Measurements from ENCODE around the gene TAGAP.

The TAGAP gene

DNA sequence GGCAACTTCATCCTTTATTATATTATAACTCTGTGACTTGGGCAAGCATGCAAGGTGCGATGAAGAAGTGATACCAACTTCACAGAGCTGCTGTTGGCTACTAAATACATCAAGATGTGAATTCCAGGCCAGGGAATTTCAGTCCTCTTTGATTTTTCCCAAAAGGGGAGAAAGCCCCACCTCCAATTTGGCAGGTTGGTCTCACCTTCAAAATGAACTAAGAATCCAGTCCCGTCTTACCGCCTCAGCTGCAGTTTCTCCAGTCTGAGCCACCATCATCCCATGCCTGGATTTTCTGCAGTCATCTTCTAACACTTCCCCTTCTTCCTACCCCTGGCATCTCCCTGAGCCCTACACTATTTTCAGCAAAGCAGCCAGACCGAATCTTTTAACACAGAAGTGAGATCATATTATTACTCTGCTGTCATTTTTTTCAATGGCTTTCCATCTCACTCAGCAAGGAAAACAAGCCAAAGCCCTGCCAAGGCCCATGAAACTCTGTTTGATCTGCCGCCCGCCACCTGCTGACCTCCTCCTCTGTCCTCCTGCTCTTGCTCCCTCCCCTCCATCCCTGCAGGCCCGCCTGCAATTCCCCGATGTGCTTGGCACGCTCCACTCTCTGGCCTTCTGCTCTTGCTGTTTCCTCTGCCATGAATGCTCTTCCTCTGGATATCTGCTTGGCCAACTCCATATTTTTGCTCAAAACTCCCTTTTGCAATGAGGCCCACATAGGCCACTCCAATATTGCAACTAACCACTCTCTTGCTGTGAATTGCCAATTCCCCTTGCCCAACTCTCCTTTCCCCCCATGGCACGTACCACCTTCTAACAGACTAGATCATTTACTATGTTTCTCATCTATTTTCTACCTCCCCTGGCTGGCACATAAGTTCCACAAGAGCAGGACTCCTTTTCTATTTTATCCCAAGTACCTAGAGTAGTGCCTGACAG is 46.0 kb upstream of the TAGAP start:
- Histone ChIP-seq H3K18ac (ENCODE audit: low read depth in 1 of 2, low read length in 2 of 2) (no peak overlapping the region), H2AFZ (ENCODE audit: low read depth, low read length) (no peak overlapping the region), H3K4me3 (ENCODE audit: insufficient read depth in 1 of 2, low read depth in 1 of 2, low read length in 2 of 2) (no peak overlapping the region), H2BK15ac (ENCODE audit: low read depth, poor library complexity, severe bottlenecking) (no peak overlapping the region), H4K8ac (ENCODE audit: low read length) (no peak overlapping the region), H3K4me2 (ENCODE audit: low read length, poor library complexity, severe bottlenecking) (no peak overlapping the region), H3K36me3 (ENCODE audit: control insufficient read depth in 1 of 2, insufficient read depth in 2 of 2, low read depth in 1 of 2, low read length in 2 of 2) (no peaks in the 10 kb centered on the region), H3K4me1 (ENCODE audit: control insufficient read depth, insufficient read depth, low read depth, low read length) (no peaks in the 10 kb centered on the region), H3K79me1 (replicated peaks; ENCODE audit: low read length, poor library complexity, severe bottlenecking) (no peaks in the 10 kb centered on the region), H4K91ac (ENCODE audit: low read length) (no peak overlapping the region), H3K9ac (ENCODE audit: low read length) (no peak overlapping the region), H3K9me3 (ENCODE audit: control insufficient read depth, low read length) (no peaks in the 10 kb centered on the region), H3K4ac (ENCODE audit: low read depth in 1 of 2, low read length in 2 of 2) (no peak overlapping the region), H3K27me3 (ENCODE audit: control insufficient read depth in 1 of 2, insufficient read depth in 1 of 2, low read length in 2 of 2) (peaks cover 8 to 25% of the 10 kb centered on the region in 2 experiments), H2AK5ac (ENCODE audit: low read length, severe bottlenecking) (no peak overlapping the region), H2BK5ac (ENCODE audit: low read depth, low read length, poor library complexity, severe bottlenecking) (no peak overlapping the region), H3K27ac (ENCODE audit: low read length, poor library complexity, severe bottlenecking) (no peak overlapping the region), H3K14ac (ENCODE audit: low read length in 2 of 2) (no peak overlapping the region), H2BK12ac (ENCODE audit: low read length in 2 of 2) (no peak overlapping the region), H2BK120ac (ENCODE audit: low read depth, low read length) (no peak overlapping the region), H3K23ac (ENCODE audit: low read length in 2 of 2) (no peak overlapping the region)
- 84% methylated on average over 10 of the region's 10 CpGs for WGBS
- no peak for DNase-seq

DNA sequence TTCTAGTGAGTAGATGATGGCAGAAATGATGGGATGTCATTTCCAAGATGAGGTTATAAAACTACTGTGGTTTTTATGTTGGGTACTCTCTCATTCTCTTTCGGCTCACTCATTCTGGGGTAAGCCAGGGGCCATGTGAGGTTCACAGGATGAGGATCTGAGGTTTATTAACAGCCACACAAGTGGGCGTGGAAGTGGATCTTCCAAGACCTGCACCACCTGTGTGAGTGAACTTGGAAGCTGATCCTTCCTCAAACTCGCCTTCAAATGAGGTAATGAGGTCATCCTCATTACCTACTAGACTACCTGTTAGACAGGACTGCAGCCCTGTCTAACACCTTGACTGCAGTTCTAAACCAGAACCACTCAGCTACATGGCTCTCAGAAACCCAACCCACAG is 45.1 kb upstream of the TAGAP start:
- Histone ChIP-seq H3K14ac (ENCODE audit: low read length in 2 of 2) (no peak overlapping the region), H2AFZ (ENCODE audit: low read depth, low read length) (no peak overlapping the region), H2BK12ac (ENCODE audit: low read length in 2 of 2) (no peak overlapping the region), H3K4me2 (ENCODE audit: low read length, poor library complexity, severe bottlenecking) (no peak overlapping the region), H2BK5ac (ENCODE audit: low read depth, low read length, poor library complexity, severe bottlenecking) (no peak overlapping the region), H3K27ac (ENCODE audit: low read length, poor library complexity, severe bottlenecking) (no peak overlapping the region), H3K4me1 (ENCODE audit: control insufficient read depth, insufficient read depth, low read depth, low read length) (no peaks in the 10 kb centered on the region), H2BK120ac (ENCODE audit: low read depth, low read length) (no peak overlapping the region), H4K91ac (ENCODE audit: low read length) (no peak overlapping the region), H3K23ac (ENCODE audit: low read length in 2 of 2) (no peak overlapping the region), H2AK5ac (ENCODE audit: low read length, severe bottlenecking) (no peak overlapping the region), H3K79me1 (replicated peaks; ENCODE audit: low read length, poor library complexity, severe bottlenecking) (no peaks in the 10 kb centered on the region), H3K36me3 (ENCODE audit: control insufficient read depth in 1 of 2, insufficient read depth in 2 of 2, low read depth in 1 of 2, low read length in 2 of 2) (no peaks in the 10 kb centered on the region), H3K27me3 (ENCODE audit: control insufficient read depth in 1 of 2, insufficient read depth in 1 of 2, low read length in 2 of 2) (peaks cover 8 to 25% of the 10 kb centered on the region in 2 experiments), H3K9ac (ENCODE audit: low read length) (no peak overlapping the region), H3K9me3 (ENCODE audit: control insufficient read depth, low read length) (no peaks in the 10 kb centered on the region), H3K4ac (ENCODE audit: low read depth in 1 of 2, low read length in 2 of 2) (no peak overlapping the region), H3K18ac (ENCODE audit: low read depth in 1 of 2, low read length in 2 of 2) (no peak overlapping the region), H4K8ac (ENCODE audit: low read length) (no peak overlapping the region), H3K4me3 (ENCODE audit: insufficient read depth in 1 of 2, low read depth in 1 of 2, low read length in 2 of 2) (no peak overlapping the region), H2BK15ac (ENCODE audit: low read depth, poor library complexity, severe bottlenecking) (no peak overlapping the region)
- no peak for DNase-seq
- 91% methylated on average over 3 of the region's 3 CpGs for WGBS

DNA sequence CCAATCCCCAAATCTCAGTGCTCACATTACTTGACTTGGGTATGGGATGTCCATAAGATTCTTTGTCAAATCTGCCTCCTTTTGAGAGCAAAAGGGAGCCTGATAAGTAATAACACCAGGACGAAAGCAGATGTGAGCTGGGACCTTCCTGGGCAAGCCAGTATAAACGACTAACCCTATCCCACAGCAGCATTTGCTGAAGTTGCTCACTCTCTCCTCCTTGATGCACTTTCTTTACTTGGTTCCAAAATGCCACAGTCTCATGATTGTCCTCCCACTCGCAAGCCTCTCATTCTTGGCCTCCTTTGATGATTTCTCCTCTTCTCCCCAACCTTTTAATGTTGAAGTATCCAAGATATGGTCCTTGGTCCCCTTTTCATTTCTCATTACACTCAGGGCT is 44.7 kb upstream of the TAGAP start:
- Histone ChIP-seq H2BK15ac (ENCODE audit: low read depth, poor library complexity, severe bottlenecking) (no peak overlapping the region), H2BK5ac (ENCODE audit: low read depth, low read length, poor library complexity, severe bottlenecking) (no peak overlapping the region), H3K4me2 (ENCODE audit: low read length, poor library complexity, severe bottlenecking) (no peak overlapping the region), H3K79me1 (replicated peaks; ENCODE audit: low read length, poor library complexity, severe bottlenecking) (no peaks in the 10 kb centered on the region), H2BK12ac (ENCODE audit: low read length in 2 of 2) (no peak overlapping the region), H3K4me1 (ENCODE audit: control insufficient read depth, insufficient read depth, low read depth, low read length) (no peaks in the 10 kb centered on the region), H3K9me3 (ENCODE audit: control insufficient read depth, low read length) (no peaks in the 10 kb centered on the region), H3K4ac (ENCODE audit: low read depth in 1 of 2, low read length in 2 of 2) (no peak overlapping the region), H2BK120ac (ENCODE audit: low read depth, low read length) (no peak overlapping the region), H3K27ac (ENCODE audit: low read length, poor library complexity, severe bottlenecking) (no peak overlapping the region), H3K4me3 (ENCODE audit: insufficient read depth in 1 of 2, low read depth in 1 of 2, low read length in 2 of 2) (no peak overlapping the region), H4K8ac (ENCODE audit: low read length) (no peak overlapping the region), H3K23ac (ENCODE audit: low read length in 2 of 2) (no peak overlapping the region), H2AFZ (ENCODE audit: low read depth, low read length) (no peak overlapping the region), H3K9ac (ENCODE audit: low read length) (no peak overlapping the region), H3K18ac (ENCODE audit: low read depth in 1 of 2, low read length in 2 of 2) (no peak overlapping the region), H3K36me3 (ENCODE audit: control insufficient read depth in 1 of 2, insufficient read depth in 2 of 2, low read depth in 1 of 2, low read length in 2 of 2) (no peaks in the 10 kb centered on the region), H2AK5ac (ENCODE audit: low read length, severe bottlenecking) (no peak overlapping the region), H4K91ac (ENCODE audit: low read length) (no peak overlapping the region), H3K27me3 (ENCODE audit: control insufficient read depth in 1 of 2, insufficient read depth in 1 of 2, low read length in 2 of 2) (peaks cover 8 to 25% of the 10 kb centered on the region in 2 experiments), H3K14ac (ENCODE audit: low read length in 2 of 2) (no peak overlapping the region)
- DNase-seq: no peak
- 71% methylated on average over 3 of the region's 3 CpGs for WGBS

DNA sequence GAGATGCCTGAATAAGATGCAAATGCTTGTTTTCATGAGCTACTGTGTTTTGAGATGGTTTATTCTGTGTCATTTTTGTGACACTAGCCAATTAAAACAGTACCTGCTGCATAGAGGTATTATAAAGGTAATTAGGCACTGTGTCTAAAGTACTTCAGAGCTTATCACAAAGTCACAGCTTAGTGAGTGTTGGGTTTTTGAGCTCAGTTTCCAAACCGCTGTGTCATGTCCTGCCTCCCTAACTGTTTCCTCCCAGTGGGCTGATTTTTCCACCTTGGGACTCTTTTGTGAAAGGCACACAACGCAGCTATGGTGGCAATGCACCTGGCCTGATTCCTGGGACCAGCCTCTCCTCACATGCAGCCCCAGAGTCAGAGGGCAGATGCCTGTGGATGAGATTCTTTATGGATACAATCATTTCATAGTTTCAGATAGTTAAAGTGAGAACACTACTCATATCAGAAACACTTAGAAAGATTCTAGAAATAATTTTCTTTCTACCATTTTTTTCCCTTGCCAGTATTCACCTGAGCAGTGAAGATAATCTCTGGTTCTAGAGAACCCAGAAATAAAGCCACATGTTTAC is 41.3 kb upstream of the TAGAP start:
- Histone ChIP-seq H4K91ac (ENCODE audit: low read length) (no peak overlapping the region), H3K14ac (ENCODE audit: low read length in 2 of 2) (no peak overlapping the region), H3K4ac (ENCODE audit: low read depth in 1 of 2, low read length in 2 of 2) (no peak overlapping the region), H3K36me3 (ENCODE audit: control insufficient read depth in 1 of 2, insufficient read depth in 2 of 2, low read depth in 1 of 2, low read length in 2 of 2) (no peaks in the 10 kb centered on the region), H2AK5ac (ENCODE audit: low read length, severe bottlenecking) (no peak overlapping the region), H3K9me3 (ENCODE audit: control insufficient read depth, low read length) (no peaks in the 10 kb centered on the region), H2BK15ac (ENCODE audit: low read depth, poor library complexity, severe bottlenecking) (no peak overlapping the region), H3K4me3 (ENCODE audit: insufficient read depth in 1 of 2, low read depth in 1 of 2, low read length in 2 of 2) (no peak overlapping the region), H3K18ac (ENCODE audit: low read depth in 1 of 2, low read length in 2 of 2) (no peak overlapping the region), H3K27me3 (ENCODE audit: control insufficient read depth in 1 of 2, insufficient read depth in 1 of 2, low read length in 2 of 2) (peaks cover 8 to 17% of the 10 kb centered on the region in 2 experiments), H3K4me1 (ENCODE audit: control insufficient read depth, insufficient read depth, low read depth, low read length) (no peaks in the 10 kb centered on the region), H3K4me2 (ENCODE audit: low read length, poor library complexity, severe bottlenecking) (no peak overlapping the region), H2BK5ac (ENCODE audit: low read depth, low read length, poor library complexity, severe bottlenecking) (no peak overlapping the region), H3K9ac (ENCODE audit: low read length) (no peak overlapping the region), H3K27ac (ENCODE audit: low read length, poor library complexity, severe bottlenecking) (no peak overlapping the region), H4K8ac (ENCODE audit: low read length) (no peak overlapping the region), H2BK12ac (ENCODE audit: low read length in 2 of 2) (no peak overlapping the region), H3K79me1 (replicated peaks; ENCODE audit: low read length, poor library complexity, severe bottlenecking) (no peaks in the 10 kb centered on the region), H2AFZ (ENCODE audit: low read depth, low read length) (no peak overlapping the region), H2BK120ac (ENCODE audit: low read depth, low read length) (no peak overlapping the region), H3K23ac (ENCODE audit: low read length in 2 of 2) (no peak overlapping the region)
- WGBS: 100% methylated on average over 2 of the region's 2 CpGs
- no peak for DNase-seq

Data from mesenchymal stem cell (in vitro differentiated cells and primary cell).